ENCODE results near the gene ARL11. TPM values are rescaled to one million over a fixed set of nuclear protein-coding genes. Genes with fewer than 3 reads are reported as not detected.
"Not testable (repeated sequence)": the region's sequence is repeated elsewhere in the genome, so short reads cannot be mapped to it uniquely, and the experiment has no call there.

ARL11 gene
- 10 to 100 TPM in 4 of 6 donors, 1 to 10 TPM in 2; 6.1 to 39.6 (median 11.9) TPM for polyA plus RNA-seq (ENCODE audit: low read depth in 6 of 6)

DNA sequence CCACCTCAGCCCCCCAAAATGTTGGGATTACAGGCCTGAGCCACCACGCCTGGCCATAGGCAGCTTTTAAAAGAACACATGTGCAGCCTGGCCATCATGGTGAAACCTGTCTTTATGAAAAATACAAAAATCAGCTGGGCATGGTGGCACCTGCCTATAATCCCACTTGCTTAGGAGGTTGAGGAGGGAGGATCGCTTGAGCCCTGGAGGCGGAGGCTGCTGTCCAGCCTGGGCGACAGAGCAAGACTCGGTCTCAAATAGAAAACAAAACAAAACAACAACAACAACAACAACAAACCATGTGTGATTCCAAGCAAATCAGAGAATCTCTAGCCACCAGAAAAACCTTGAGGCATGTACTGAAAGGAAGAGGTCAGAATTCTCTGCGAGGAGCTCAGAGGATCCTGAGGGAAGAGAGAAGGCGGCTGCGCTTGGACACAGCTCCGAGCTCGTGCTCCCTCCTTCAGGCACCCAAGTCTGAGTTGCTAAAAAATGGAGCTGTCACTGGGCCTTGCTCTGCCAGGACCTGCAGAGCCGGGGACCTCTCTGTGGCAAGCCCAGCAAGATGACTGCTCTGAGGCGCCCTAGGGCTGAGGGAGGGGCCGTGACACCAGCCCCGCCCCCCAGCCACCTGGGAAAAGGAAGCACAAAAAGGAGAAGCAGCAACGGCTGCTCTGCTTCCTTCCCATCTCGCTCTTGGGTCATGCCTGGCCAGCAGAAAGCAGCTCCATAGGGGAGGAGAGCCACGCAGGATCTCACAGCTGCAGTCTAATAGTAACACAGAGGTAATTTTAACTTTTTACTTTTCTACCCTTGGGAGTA is at the start of gene ARL11:
Gene ARL11, plus strand, starts transcription at position 677 of the 822 bp plus-strand sequence. CDS start 1,941 bp downstream, outside the sequence.
- Mint-ChIP-seq H3K36me3 (peaks cover 4 to 6% of the 10 kb centered on the region in 2 donors), H3K4me3 (peak within 1 kb of the TSS; percentile 90 to 100 (median 98)), H3K27ac (peak within 1 kb of the TSS; percentile 70 to 98 (median 94)), H3K4me1 (peaks cover 20 to 59% (median 47%) of the 10 kb centered on the region in 3 donors), H3K27me3 (no peaks in the 10 kb centered on the region), H3K9me3 (no peaks in the 10 kb centered on the region)
- ATAC-seq (ENCODE audit: low read depth in 2 of 2) (peak; percentile 99), DNase-seq (peak; percentile 85)

DNA sequence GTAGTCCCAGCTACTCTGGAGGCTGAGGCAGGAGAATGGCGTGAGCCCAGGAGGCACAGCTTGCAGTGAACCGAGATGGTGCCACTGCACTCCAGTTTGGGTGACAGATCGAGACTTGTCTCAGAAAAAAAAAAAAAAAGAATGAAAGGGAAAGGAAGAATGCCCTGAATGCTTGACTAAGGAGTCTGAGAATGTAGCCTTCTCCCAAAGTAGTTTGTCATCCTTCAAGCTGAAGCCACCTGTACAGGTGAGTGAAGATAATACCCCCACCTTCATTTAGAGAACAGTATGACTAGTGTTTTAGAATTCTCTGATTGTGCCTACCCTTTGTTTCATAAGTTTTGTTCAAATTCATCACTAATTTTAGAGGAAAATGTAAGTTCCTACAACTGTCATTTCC is 48.8 kb upstream of the ARL11 start:
- no peak for DNase-seq
- H3K27me3 Mint-ChIP-seq: no peaks in the 10 kb centered on the region
- peaks cover 0 to 12% of the 10 kb centered on the region in 2 donors for H3K36me3 Mint-ChIP-seq
- peaks cover 26 to 44% (median 31%) of the 10 kb centered on the region in 3 donors for H3K4me1 Mint-ChIP-seq
- peak overlapping the region in 1 of 6 donors; percentile 45 for H3K27ac Mint-ChIP-seq
- ATAC-seq (ENCODE audit: low read depth in 2 of 2): no peak
- H3K9me3 Mint-ChIP-seq: no peaks in the 10 kb centered on the region
- no peak overlapping the region for H3K4me3 Mint-ChIP-seq

DNA sequence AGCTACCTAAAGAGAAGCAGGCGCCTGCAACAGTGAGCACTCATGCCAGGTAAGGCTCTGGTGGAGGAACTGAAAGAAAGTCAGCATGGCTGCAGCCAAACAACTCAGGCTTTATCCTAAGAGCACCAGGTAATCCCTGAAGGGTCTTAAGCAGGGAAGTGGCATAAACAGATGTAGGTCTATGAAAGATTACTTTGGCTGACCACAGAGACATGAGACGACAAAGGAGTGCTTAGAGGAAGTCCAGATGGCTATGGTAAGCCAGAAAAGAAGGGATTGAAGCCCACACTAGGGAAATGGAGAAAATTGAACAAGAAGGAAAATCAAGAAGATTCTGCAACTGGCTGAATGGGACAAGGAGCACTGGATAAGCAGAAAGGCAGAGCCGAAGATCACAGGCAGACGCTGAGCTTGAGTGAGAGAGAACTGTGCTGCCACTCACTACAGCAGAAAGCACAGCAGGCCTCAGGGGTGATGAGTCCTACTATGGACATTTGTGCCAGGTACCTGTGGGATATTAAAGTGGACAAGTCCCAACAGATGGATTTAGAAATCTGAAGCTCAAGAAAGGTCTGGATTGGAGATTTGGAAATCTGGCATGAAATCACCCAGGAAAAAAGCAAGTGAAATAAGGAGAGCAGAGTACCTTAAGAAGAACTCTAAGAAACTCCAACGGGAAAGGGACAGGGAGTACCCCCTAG is 47.2 kb upstream of the ARL11 start:
- Mint-ChIP-seq H3K36me3 (peaks cover 0 to 18% of the 10 kb centered on the region in 2 donors), H3K27me3 (no peaks in the 10 kb centered on the region), H3K4me1 (peaks cover 32 to 45% (median 38%) of the 10 kb centered on the region in 3 donors), H3K9me3 (no peaks in the 10 kb centered on the region), H3K27ac (peak overlapping the region in 2 of 6 donors; percentile 5 to 15), H3K4me3 (peak overlapping the region in 2 of 8 donors; percentile 37 to 76)
- ATAC-seq (ENCODE audit: low read depth in 2 of 2) (peak; percentile 25 to 38), DNase-seq (peak; percentile 33)

DNA sequence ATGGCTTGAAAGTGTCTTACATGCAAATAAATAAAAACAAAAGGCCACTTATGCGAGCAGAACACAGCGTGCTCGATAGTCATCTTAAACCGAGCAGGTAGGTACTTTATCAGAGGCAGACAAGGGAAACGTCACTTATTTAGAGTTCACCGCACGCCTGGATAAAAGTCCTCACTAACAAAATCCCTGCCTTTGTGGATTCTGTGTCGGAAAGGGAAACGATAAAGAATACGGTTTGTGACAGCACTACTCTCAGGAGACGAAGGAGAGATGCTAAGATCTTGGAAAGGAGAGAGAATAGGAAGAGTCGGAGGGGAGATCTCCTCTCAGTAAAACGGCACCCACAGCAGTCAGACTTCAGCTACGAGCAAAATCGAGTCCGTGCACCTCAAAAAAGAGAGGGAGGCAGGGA is 43.5 kb upstream of the ARL11 start:
- no peaks in the 10 kb centered on the region for H3K9me3 Mint-ChIP-seq
- H3K4me1 Mint-ChIP-seq: peaks cover 34 to 53% (median 46%) of the 10 kb centered on the region in 3 donors
- peak; percentile 2 to 4 for ATAC-seq (ENCODE audit: low read depth in 2 of 2)
- H3K27ac Mint-ChIP-seq: peak overlapping the region; percentile 49 to 98 (median 92)
- peaks cover 0 to 18% of the 10 kb centered on the region in 2 donors for H3K36me3 Mint-ChIP-seq
- DNase-seq: no peak
- H3K4me3 Mint-ChIP-seq: peak overlapping the region; percentile 87 to 98 (median 92)
- no peaks in the 10 kb centered on the region for H3K27me3 Mint-ChIP-seq

DNA sequence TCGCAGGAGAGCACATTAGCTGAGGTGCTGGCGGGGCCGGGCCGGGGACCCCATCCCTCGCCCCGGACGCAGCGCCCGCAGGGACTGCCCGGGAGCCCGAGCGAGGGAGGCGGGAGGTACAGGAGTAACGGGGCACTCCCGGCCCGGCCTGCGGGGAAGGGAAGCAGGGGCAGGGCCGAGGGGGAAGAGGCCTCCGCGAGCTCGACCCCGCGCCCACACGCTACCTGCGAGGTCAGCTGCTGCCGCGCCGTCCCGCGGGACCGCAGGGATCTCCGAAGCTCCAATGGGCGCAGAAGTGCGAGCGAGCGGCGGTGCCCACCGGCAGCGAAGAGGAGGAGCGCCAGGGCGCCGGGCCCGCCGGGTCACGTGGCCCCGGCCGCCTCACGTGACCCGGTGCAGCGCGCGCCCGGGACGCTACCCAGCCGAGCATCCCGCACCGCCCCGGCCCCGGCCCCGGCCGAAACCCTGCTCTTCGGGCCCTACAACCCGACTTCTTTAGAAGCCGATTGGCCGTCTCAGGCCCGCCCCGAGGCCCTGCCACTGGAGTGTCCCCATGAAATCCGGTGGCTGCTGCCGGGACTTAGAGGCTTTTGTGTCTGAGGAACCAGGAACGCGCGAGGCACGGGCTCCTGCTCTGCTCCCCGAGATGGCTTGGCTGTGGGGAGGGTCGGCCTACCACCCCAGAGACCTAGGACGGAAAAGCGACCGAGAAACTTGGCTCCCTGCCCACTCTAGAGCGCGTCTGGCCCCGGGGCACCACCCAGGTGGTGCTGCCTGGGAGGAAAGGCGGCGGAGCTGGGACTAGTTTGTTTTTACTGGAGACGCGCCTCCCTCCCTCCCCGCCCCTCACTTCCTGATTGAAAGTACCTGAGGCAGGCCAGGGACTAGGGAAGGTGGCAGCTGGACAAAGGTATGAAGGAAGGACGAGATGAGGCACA is 42.8 kb upstream of the ARL11 start, which contains the start of gene RCBTB1:
Gene RCBTB1, minus strand, starts transcription at position 339 of the 938 bp plus-strand sequence. CDS start 18,279 bp downstream, outside the sequence.
- peaks cover 31 to 52% (median 42%) of the 10 kb centered on the region in 3 donors for H3K4me1 Mint-ChIP-seq
- H3K9me3 Mint-ChIP-seq: no peaks in the 10 kb centered on the region
- peak; percentile 72 for DNase-seq
- peaks cover 0 to 18% of the 10 kb centered on the region in 2 donors for H3K36me3 Mint-ChIP-seq
- H3K4me3 Mint-ChIP-seq: peak within 1 kb of the TSS; percentile 87 to 98 (median 92)
- peak within 1 kb of the TSS; percentile 49 to 98 (median 94) for H3K27ac Mint-ChIP-seq
- no peaks in the 10 kb centered on the region for H3K27me3 Mint-ChIP-seq
- ATAC-seq (ENCODE audit: low read depth in 2 of 2): peak; percentile 90 to 91

DNA sequence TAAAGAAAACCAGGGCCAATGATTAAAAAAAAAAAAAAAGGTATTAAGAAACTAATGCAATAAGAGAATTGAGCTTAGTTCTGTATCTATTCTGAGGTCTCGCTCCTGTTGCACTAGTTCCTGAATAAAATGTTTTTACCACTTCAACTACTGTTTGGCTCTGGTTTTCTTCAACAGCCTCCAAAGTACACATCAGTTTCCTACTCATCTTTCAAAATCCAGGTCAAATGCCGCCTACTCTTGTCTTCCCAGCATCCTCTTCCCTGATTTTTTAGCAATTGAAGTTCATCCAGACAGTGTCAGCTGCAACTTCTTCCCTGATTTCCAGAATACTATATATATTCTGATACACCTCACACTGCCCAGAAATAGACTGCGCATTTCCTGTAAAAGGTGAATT is 41.6 kb upstream of the ARL11 start:
- DNase-seq (no peak), ATAC-seq (ENCODE audit: low read depth in 2 of 2) (no peak)
- Mint-ChIP-seq H3K27me3 (no peaks in the 10 kb centered on the region), H3K27ac (peak overlapping the region in 4 of 6 donors; percentile 1 to 90 (median 6)), H3K4me1 (peaks cover 20 to 40% (median 31%) of the 10 kb centered on the region in 3 donors), H3K36me3 (peaks cover 0 to 8% of the 10 kb centered on the region in 2 donors), H3K4me3 (peak overlapping the region in 6 of 8 donors; percentile 87 to 94 (median 92)), H3K9me3 (no peaks in the 10 kb centered on the region)

DNA sequence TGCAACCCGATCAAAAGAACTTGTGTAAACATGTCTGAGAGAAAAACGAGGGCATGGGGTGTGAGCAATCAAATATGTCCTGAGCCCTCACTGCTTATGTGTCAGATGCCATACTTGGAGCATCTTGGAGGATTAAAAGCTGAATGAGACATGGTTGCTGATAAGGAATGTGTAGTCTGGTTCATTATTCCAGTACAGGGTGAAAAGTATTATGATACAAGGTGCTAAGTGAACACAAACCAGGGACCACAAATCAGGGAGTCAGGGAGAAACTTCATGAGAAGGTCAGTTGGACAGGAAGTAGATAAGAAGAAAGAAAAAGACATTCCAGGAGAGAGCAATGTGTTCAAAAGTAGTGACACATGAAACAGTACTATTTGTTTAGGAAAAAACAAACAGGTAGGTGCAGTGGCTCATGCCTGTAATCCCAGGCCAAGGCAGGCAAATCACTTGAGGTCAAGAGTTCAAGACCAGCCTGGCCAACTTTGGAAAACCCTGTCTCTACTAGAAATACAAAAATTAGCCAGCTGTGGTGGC is 40.9 kb upstream of the ARL11 start:
- peak overlapping the region in 3 of 6 donors; percentile 8 to 90 (median 19) for H3K27ac Mint-ChIP-seq
- H3K36me3 Mint-ChIP-seq: peaks cover 0 to 7% of the 10 kb centered on the region in 2 donors
- H3K4me1 Mint-ChIP-seq: peaks cover 20 to 39% (median 27%) of the 10 kb centered on the region in 3 donors
- no peaks in the 10 kb centered on the region for H3K9me3 Mint-ChIP-seq
- DNase-seq (no peak), ATAC-seq (ENCODE audit: low read depth in 2 of 2) (no peak)
- H3K4me3 Mint-ChIP-seq: peak overlapping the region in 2 of 8 donors; percentile 92 to 94
- H3K27me3 Mint-ChIP-seq: no peaks in the 10 kb centered on the region

DNA sequence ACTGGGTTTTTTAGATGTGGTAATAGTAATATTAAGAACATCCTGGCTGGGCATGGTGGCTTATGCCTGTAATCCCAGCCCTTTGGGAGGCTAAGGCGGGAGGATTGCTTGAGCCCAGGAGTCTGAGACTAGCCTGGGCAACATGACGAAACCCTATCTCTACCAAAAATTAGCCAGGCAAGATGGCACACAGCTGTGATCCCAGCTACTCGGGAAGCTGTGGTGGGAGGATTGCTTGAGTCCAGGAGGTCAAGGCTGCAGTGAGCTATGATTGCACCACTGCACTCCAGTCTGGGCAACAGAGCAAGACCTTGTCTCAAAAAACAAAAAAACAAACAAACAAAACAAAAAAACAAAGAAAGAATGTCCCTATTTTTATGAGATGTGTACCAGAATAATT is 37.6 kb upstream of the ARL11 start:
- not testable (repeated sequence) for DNase-seq; H3K9me3 Mint-ChIP-seq; ATAC-seq (ENCODE audit: low read depth in 2 of 2); H3K36me3 Mint-ChIP-seq; H3K4me3 Mint-ChIP-seq; H3K27ac Mint-ChIP-seq; H3K27me3 Mint-ChIP-seq
- H3K4me1 Mint-ChIP-seq: peaks cover 5 to 12% (median 10%) of the 10 kb centered on the region in 3 donors

DNA sequence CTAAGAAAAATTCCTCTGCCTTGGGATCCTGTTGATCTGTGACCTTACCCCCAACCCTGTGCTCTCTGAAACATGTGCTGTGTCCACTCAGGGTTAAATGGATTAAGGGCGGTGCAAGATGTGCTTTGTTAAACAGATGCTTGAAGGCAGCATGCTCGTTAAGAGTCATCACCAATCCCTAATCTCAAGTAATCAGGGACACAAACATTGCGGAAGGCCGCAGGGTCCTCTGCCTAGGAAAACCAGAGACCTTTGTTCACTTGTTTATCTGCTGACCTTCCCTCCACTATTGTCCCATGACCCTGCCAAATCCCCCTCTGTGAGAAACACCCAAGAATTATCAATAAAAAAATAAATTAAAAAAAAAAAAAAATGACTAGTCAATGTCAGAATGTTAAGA is 34.4 kb upstream of the ARL11 start:
- not testable (repeated sequence) for H3K4me1 Mint-ChIP-seq; ATAC-seq (ENCODE audit: low read depth in 2 of 2); H3K27ac Mint-ChIP-seq

DNA sequence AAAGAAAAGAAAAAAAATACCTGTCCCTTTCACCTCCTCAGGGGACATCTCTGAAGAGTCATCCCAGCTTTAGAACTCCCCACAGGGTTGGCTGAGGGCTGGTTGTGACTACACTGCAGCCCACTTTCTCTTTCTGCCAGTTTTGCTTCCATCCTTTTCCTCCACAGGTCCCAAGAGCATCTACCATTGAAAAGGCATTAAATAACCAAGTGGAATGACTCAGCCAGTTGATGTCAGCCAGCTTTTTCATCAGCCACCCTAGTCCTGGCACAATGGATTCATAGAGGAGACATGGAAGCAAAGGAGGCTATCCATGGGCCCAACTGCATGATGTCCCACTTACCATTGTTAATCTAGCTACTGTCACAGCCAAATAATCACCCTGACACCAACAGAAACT is 33.7 kb upstream of the ARL11 start:
- DNase-seq (no peak), ATAC-seq (ENCODE audit: low read depth in 2 of 2) (no peak)
- H3K4me3 Mint-ChIP-seq: no peak overlapping the region
- H3K27me3 Mint-ChIP-seq: no peaks in the 10 kb centered on the region
- no peaks in the 10 kb centered on the region for H3K36me3 Mint-ChIP-seq
- peaks cover 0 to 4% (median 0%) of the 10 kb centered on the region in 7 donors for H3K9me3 Mint-ChIP-seq
- peaks cover 0 to 7% (median 2%) of the 10 kb centered on the region in 3 donors for H3K4me1 Mint-ChIP-seq
- H3K27ac Mint-ChIP-seq: no peak overlapping the region

More for the DNA sequence above, 34.4 kb upstream of the ARL11 start:
- not testable (repeated sequence) for H3K4me3 Mint-ChIP-seq, H3K36me3 Mint-ChIP-seq, DNase-seq, H3K27me3 Mint-ChIP-seq, H3K9me3 Mint-ChIP-seq

DNA sequence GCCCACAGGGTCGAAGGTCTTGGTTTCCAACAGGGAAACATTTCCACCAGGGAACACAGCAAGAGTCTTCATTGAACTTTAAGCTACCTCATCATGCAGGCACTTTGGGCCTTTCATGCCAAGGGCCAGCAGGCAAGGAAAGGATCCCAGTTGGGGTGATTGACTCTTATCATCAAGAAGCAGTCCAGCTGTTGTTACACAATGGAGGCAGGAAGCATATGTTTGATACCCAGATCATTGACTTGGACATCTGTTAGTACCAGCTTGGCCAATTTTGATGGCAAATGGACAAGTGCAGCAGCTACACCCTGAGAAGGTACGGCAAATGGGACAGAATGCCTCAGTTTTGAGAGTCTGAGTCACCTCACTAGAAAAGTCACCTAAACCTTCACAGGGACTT is 32.1 kb upstream of the ARL11 start:
- H3K36me3 Mint-ChIP-seq: no peaks in the 10 kb centered on the region
- H3K27ac Mint-ChIP-seq: no peak overlapping the region
- H3K4me1 Mint-ChIP-seq: peaks cover 0 to 7% (median 2%) of the 10 kb centered on the region in 3 donors
- no peak overlapping the region for H3K4me3 Mint-ChIP-seq
- peaks cover 0 to 4% (median 0%) of the 10 kb centered on the region in 7 donors for H3K9me3 Mint-ChIP-seq
- no peak for DNase-seq
- no peak for ATAC-seq (ENCODE audit: low read depth in 2 of 2)
- no peaks in the 10 kb centered on the region for H3K27me3 Mint-ChIP-seq

DNA sequence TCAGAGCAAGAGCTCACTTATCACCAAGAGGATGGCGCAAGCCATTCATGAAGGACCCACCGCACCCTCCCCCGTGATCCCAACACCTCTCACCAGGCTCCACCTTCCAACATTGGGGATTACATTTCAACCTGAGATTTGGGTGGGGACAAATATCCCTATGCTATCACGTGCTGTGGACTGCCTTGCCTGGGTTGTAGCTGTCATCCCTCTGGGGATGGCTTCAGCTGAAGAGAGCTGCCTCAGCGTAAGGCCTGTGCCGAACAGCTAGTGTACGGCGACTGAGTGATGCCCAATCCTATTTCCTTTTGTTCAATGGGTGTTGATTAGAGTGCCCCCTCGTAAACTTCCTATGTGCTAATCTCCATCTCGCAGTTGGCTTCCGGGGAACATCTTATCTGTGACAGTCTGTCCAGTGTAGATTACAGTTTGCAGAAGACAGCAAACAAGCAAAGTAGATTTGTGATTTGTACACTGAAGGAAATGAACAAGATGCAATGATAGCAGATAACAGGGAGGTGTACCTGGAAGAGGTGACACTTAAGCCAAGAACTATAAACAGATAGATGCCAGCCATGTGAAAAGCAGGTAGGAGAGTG is 31.2 kb upstream of the ARL11 start:
- peaks cover 0 to 7% (median 2%) of the 10 kb centered on the region in 3 donors for H3K4me1 Mint-ChIP-seq
- H3K27ac Mint-ChIP-seq: no peak overlapping the region
- DNase-seq: no peak
- no peaks in the 10 kb centered on the region for H3K36me3 Mint-ChIP-seq
- H3K9me3 Mint-ChIP-seq: peaks cover 0 to 4% (median 0%) of the 10 kb centered on the region in 7 donors
- no peak overlapping the region for H3K4me3 Mint-ChIP-seq
- no peak for ATAC-seq (ENCODE audit: low read depth in 2 of 2)
- H3K27me3 Mint-ChIP-seq: no peaks in the 10 kb centered on the region

All from naive B cell (primary cell).